H9 (cell line): Measurements from ENCODE around the gene TMLHE. TPM values are rescaled to one million over a fixed set of nuclear protein-coding genes. Genes with fewer than 3 reads are reported as not detected.
"Not testable (repeated sequence)": the region's sequence is repeated elsewhere in the genome, so short reads cannot be mapped to it uniquely, and the experiment has no call there.

ENCODE experiments used
- DNase-seq: peaks from one replicate; pipeline ENCODE4 v3.0.0-alpha.2; 2017
- H2AFZ ChIP-seq: one replicate; pipeline ENCODE4 v1.6.1; 2013; ENCODE audit warnings: mild to moderate bottlenecking, low read length, control low read depth, moderate library complexity
- H2AK5ac ChIP-seq: 2 replicates; pipeline ENCODE4 v1.6.1; 2013; ENCODE audit warnings: low read length, control low read depth, mixed read lengths; ENCODE audit not compliant: insufficient read length
- H2BK120ac ChIP-seq: one replicate; pipeline ENCODE4 v1.6.1; 2013; ENCODE audit warnings: low read depth, mild to moderate bottlenecking, low read length, control low read depth, inconsistent platforms; ENCODE audit not compliant: poor library complexity, severe bottlenecking
- H2BK12ac ChIP-seq: 2 replicates; pipeline ENCODE4 v1.6.1; 2013; ENCODE audit warnings: low read length, control low read depth, mixed read lengths, low read depth; ENCODE audit not compliant: insufficient read length
- H2BK15ac ChIP-seq: 2 replicates; pipeline ENCODE4 v1.6.1; 2013; ENCODE audit warnings: low read depth, low read length, control low read depth
- H2BK20ac ChIP-seq: one replicate; pipeline ENCODE4 v1.6.1; 2013; ENCODE audit warnings: low read depth, mild to moderate bottlenecking, low read length, control low read depth, inconsistent platforms; ENCODE audit not compliant: poor library complexity, severe bottlenecking
- H2BK5ac ChIP-seq: 2 replicates; pipeline ENCODE4 v1.6.1; 2013; ENCODE audit warnings: low read length, control low read depth, mixed read lengths; ENCODE audit not compliant: insufficient read length
- H3K14ac ChIP-seq: 2 replicates; pipeline ENCODE4 v1.6.1; 2013; ENCODE audit warnings: low read length, control low read depth; ENCODE audit not compliant: insufficient read depth
- H3K18ac ChIP-seq: 2 replicates; pipeline ENCODE4 v1.6.1; 2013; ENCODE audit warnings: low read depth, mild to moderate bottlenecking, mixed read lengths, low read length, control low read depth; ENCODE audit not compliant: insufficient read length
- H3K23ac ChIP-seq: 2 replicates; pipeline ENCODE4 v1.6.1; 2013; ENCODE audit warnings: low read length, control low read depth, mixed read lengths, low read depth; ENCODE audit not compliant: insufficient read length
- H3K23me2 ChIP-seq: 2 replicates; pipeline ENCODE4 v1.6.1; 2013; ENCODE audit warnings: low read depth, mild to moderate bottlenecking, mixed read lengths, low read length, control low read depth; ENCODE audit not compliant: insufficient read length, poor library complexity, severe bottlenecking
- H3K27ac ChIP-seq: 2 replicates; pipeline ENCODE4 v1.5.1; 2013; ENCODE audit warnings: low read length, control low read depth, mixed read lengths, low read depth; ENCODE audit not compliant: insufficient read length
- H3K27me3 ChIP-seq: 2 replicates; pipeline ENCODE4 v1.6.1; 2013; ENCODE audit warnings: low read length, control low read depth, inconsistent platforms; ENCODE audit not compliant: insufficient read depth
- H3K4ac ChIP-seq: 2 replicates; pipeline ENCODE4 v1.6.1; 2013; ENCODE audit warnings: low read depth, mild to moderate bottlenecking, control low read depth, inconsistent platforms, low read length, moderate library complexity
- H3K4me1 ChIP-seq: 2 replicates; pipeline ENCODE4 v1.6.1; 2013; ENCODE audit warnings: low read length, control low read depth, inconsistent platforms; ENCODE audit not compliant: insufficient read depth
- H3K4me2 ChIP-seq: 2 replicates; pipeline ENCODE4 v1.6.1; 2013; ENCODE audit warnings: low read length, control low read depth, mixed read lengths; ENCODE audit not compliant: insufficient read length, insufficient read depth
- H3K56ac ChIP-seq: 2 replicates; pipeline ENCODE4 v1.6.1; 2013; ENCODE audit warnings: low read depth, mild to moderate bottlenecking, mixed read lengths, low read length, control low read depth; ENCODE audit not compliant: insufficient read length
- H3K79me1 ChIP-seq: 2 replicates; pipeline ENCODE4 v1.6.1; 2013; ENCODE audit warnings: low read depth, mild to moderate bottlenecking, moderate library complexity, low read length, control low read depth, inconsistent platforms; ENCODE audit not compliant: insufficient read depth, poor library complexity, severe bottlenecking
- H3K79me2 ChIP-seq: 2 replicates; pipeline ENCODE4 v1.6.1; 2013; ENCODE audit warnings: low read length, control low read depth, inconsistent platforms; ENCODE audit not compliant: insufficient read depth
- H3K9ac ChIP-seq: 2 replicates; pipeline ENCODE4 v1.6.1; 2013; ENCODE audit warnings: low read length, control low read depth, mixed read lengths; ENCODE audit not compliant: insufficient read length; ENCODE audit errors: extremely low read depth
- H3K9me3 ChIP-seq: one replicate; pipeline ENCODE4 v1.6.1; 2013; ENCODE audit warnings: low read depth, low read length, inconsistent platforms; ENCODE audit not compliant: control insufficient read depth
- H3T11ph ChIP-seq: one replicate; pipeline ENCODE4 v1.6.1; 2013; ENCODE audit warnings: mild to moderate bottlenecking, low read length, control low read depth, inconsistent platforms
- H4K20me1 ChIP-seq: one replicate; pipeline ENCODE4 v1.6.1; 2013; ENCODE audit not compliant: control insufficient read depth, insufficient read length, insufficient read depth
- H4K5ac ChIP-seq: 2 replicates; pipeline ENCODE4 v1.6.1; 2013; ENCODE audit warnings: low read depth, mild to moderate bottlenecking, mixed read lengths, low read length, control low read depth; ENCODE audit not compliant: insufficient read length
- H4K8ac ChIP-seq: replicated peaks from 2 replicates; pipeline ENCODE4 v1.6.1; 2013; ENCODE audit warnings: low read length, control low read depth, mixed read lengths, low read depth; ENCODE audit not compliant: insufficient read length
- H4K91ac ChIP-seq: 2 replicates; pipeline ENCODE4 v1.6.1; 2013; ENCODE audit warnings: low read depth, mild to moderate bottlenecking, moderate library complexity, mixed read lengths, low read length, control low read depth; ENCODE audit not compliant: insufficient read length
- H3K27ac Mint-ChIP-seq, 3 experiments: 2 replicates in 2 of 3; 3 replicates in 1 of 3; pipeline ENCODE4 v1.8.0; 2020 to 2021; ENCODE audit warnings: mixed read lengths in 3 of 3, mild to moderate bottlenecking in 1 of 3, moderate library complexity in 1 of 3
- H3K27me3 Mint-ChIP-seq: 2 replicates; pipeline ENCODE4 v1.8.0; 2021; ENCODE audit warnings: low read depth, mild to moderate bottlenecking, moderate library complexity, mixed read lengths
- H3K36me3 Mint-ChIP-seq, 3 experiments: 2 replicates in 2 of 3; 3 replicates in 1 of 3; pipeline ENCODE4 v1.8.0; 2020 to 2021; ENCODE audit warnings: low read depth in 3 of 3, mixed read lengths in 3 of 3; ENCODE audit not compliant: insufficient read depth in 1 of 3
- H3K4me1 Mint-ChIP-seq, 2 experiments: 2 replicates each; pipeline ENCODE4 v1.8.0; 2020; ENCODE audit warnings: mixed read lengths in 2 of 2
- H3K4me3 Mint-ChIP-seq, 2 experiments: 2 replicates in 1 of 2; 3 replicates in 1 of 2; pipeline ENCODE4 v1.8.0; 2020 to 2021; ENCODE audit warnings: mild to moderate bottlenecking in 2 of 2, mixed read lengths in 2 of 2, moderate library complexity in 1 of 2
- H3K9me3 Mint-ChIP-seq, 2 experiments: 2 replicates in 1 of 2; 3 replicates in 1 of 2; pipeline ENCODE4 v1.8.0; 2020; ENCODE audit warnings: mild to moderate bottlenecking in 2 of 2, mixed read lengths in 2 of 2, moderate library complexity in 1 of 2
- WGBS: extraction: QIAGEN DNeasy Blood & Tissue Kit; methylation state at CpG from one replicate; pipeline ENCODE4 v1.1.7; 2013; ENCODE audit warnings: missing lambda C conversion rate, low lambda C conversion rate, mixed read lengths; ENCODE audit not compliant: insufficient read length; ENCODE audit errors: extremely low coverage; 5-methylcytosine and 5-hydroxymethylcytosine counted together
- total RNA-seq: library from RNA; stranded (reverse); gene quantifications from 2 replicates; pipeline ENCODE4 v1.2.1, GENCODE V29; 2021
- TF ChIP-seq, protein P1 (sequence below): fragments of 200-600 bp; sonication (generic); conservative IDR thresholded peaks from 3 replicates; pipeline ENCODE4 v1.8.0; 2021; ENCODE audit warnings: antibody characterized with exemption, mild to moderate bottlenecking

TMLHE gene
- total RNA-seq, 1 experiment from 2014 or later = 14.2 TPM

DNA sequence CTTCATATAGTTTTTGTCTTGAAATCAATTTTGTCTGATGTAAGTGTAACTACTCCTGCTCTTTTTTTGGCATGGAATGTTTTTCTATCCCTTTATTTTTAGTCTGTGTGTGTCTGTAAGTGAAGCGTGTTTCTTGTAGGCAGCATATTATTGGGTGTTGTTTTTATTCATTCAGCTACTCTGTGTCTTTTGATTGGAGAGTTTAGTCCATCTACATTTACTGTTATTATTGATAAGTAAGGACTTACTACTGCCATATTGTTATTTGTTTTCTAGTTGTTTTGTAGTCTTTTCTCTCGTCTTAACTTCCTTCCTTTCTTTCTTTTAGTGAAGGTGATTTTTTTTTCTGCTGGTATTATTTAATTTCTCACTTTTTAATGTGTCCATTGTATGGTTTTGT, 30.5 kb upstream of the TMLHE start:
- WGBS = no CpG with 5 or more reads among the region's 2 CpGs
- H3K4me1 Mint-ChIP-seq = peaks cover 3 to 12% of the 10 kb centered on the region in 2 experiments; a peak in 2 of 4 replicates
- no peaks in the 10 kb centered on the region for H3K9me3 ChIP-seq
- no peaks in the 10 kb centered on the region for H3K79me1 ChIP-seq
- H2AFZ ChIP-seq = no peak overlapping the region
- H3K27me3 ChIP-seq = no peaks in the 10 kb centered on the region
- no peak overlapping the region for H2BK120ac ChIP-seq
- no peak overlapping the region for H2BK12ac ChIP-seq
- H2AK5ac ChIP-seq = no peak overlapping the region
- no peak overlapping the region for H3K14ac ChIP-seq
- DNase-seq = no peak
- H3K79me2 ChIP-seq = no peaks in the 10 kb centered on the region
- peaks cover 0 to 5% (median 4%) of the 10 kb centered on the region in 3 experiments; a peak in 3 of 7 replicates for H3K36me3 Mint-ChIP-seq
- H3K9me3 Mint-ChIP-seq = peaks cover 69 to 75% of the 10 kb centered on the region in 2 experiments
- H3K4ac ChIP-seq = no peak overlapping the region
- H3K4me1 ChIP-seq = no peaks in the 10 kb centered on the region
- TF ChIP-seq, protein P1, sequence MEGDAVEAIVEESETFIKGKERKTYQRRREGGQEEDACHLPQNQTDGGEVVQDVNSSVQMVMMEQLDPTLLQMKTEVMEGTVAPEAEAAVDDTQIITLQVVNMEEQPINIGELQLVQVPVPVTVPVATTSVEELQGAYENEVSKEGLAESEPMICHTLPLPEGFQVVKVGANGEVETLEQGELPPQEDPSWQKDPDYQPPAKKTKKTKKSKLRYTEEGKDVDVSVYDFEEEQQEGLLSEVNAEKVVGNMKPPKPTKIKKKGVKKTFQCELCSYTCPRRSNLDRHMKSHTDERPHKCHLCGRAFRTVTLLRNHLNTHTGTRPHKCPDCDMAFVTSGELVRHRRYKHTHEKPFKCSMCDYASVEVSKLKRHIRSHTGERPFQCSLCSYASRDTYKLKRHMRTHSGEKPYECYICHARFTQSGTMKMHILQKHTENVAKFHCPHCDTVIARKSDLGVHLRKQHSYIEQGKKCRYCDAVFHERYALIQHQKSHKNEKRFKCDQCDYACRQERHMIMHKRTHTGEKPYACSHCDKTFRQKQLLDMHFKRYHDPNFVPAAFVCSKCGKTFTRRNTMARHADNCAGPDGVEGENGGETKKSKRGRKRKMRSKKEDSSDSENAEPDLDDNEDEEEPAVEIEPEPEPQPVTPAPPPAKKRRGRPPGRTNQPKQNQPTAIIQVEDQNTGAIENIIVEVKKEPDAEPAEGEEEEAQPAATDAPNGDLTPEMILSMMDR = no peak
- no peak overlapping the region for H2BK20ac ChIP-seq
- no peak overlapping the region for H3K18ac ChIP-seq
- H4K5ac ChIP-seq = no peak overlapping the region
- no peak overlapping the region for H3T11ph ChIP-seq
- H2BK5ac ChIP-seq = no peak overlapping the region
- H3K27me3 Mint-ChIP-seq = no peaks in the 10 kb centered on the region
- no peak overlapping the region for H3K9ac ChIP-seq
- no peaks in the 10 kb centered on the region for H3K23me2 ChIP-seq
- no peak overlapping the region for H3K27ac Mint-ChIP-seq
- no peak overlapping the region for H3K27ac ChIP-seq
- no peak overlapping the region for H4K91ac ChIP-seq
- no peak overlapping the region; a peak in 1 of 5 replicates for H3K4me3 Mint-ChIP-seq
- no peak overlapping the region for H2BK15ac ChIP-seq
- no peaks in the 10 kb centered on the region for H4K20me1 ChIP-seq
- no peak overlapping the region for H3K23ac ChIP-seq
- H3K56ac ChIP-seq = no peak overlapping the region
- H3K4me2 ChIP-seq = no peak overlapping the region
- H4K8ac ChIP-seq = no peak overlapping the region

DNA sequence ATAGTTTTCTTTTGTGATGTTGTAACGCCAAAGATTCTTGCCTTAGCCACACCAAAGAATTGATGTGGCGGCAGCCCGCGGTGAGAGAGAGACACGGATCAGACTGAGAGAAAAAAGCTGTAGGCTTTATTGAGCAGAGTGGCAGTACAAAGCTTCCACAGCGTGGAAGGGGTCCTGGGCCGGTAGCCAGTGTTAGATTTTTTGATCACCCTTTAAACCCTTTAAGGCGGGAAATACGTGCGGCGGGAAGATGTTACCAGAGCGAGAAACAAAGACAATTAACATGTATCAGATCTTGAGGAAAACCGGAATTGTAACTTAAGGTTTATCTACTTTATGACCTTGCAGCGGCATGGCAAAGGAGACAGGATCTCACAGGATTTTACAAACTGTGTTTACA, 28.6 kb upstream of the TMLHE start:
- H3K4me1 Mint-ChIP-seq = peaks cover 8 to 18% of the 10 kb centered on the region in 2 experiments
- H3K9ac ChIP-seq = peak overlapping the region; percentile 70
- H2AK5ac ChIP-seq, H3K23me2 ChIP-seq, H4K91ac ChIP-seq, H3K9me3 ChIP-seq, H3K4me1 ChIP-seq, H2BK120ac ChIP-seq, H3K27me3 ChIP-seq, H3K4ac ChIP-seq, H3K23ac ChIP-seq, H3K36me3 Mint-ChIP-seq, H4K5ac ChIP-seq, H3K79me2 ChIP-seq, H2BK5ac ChIP-seq, H3K18ac ChIP-seq, H3T11ph ChIP-seq, H4K20me1 ChIP-seq, H4K8ac ChIP-seq, H3K79me1 ChIP-seq, H2BK12ac ChIP-seq, H2AFZ ChIP-seq, H3K27ac ChIP-seq, H2BK20ac ChIP-seq, H3K27me3 Mint-ChIP-seq, H2BK15ac ChIP-seq, H3K56ac ChIP-seq: not testable (repeated sequence)
- peak overlapping the region; percentile 75 to 77 for H3K4me3 Mint-ChIP-seq
- H3K27ac Mint-ChIP-seq = peak overlapping the region; percentile 45 to 96 (median 95)
- peak overlapping the region; percentile 75; the same call in 1 of the 2 replicates for H3K14ac ChIP-seq
- WGBS = no CpG with 5 or more reads among the region's 14 CpGs
- H3K4me2 ChIP-seq = peak overlapping the region; percentile 43
- peaks cover 60 to 66% of the 10 kb centered on the region in 2 experiments for H3K9me3 Mint-ChIP-seq
- DNase-seq = peak; percentile 21
